Liver (tissue), 9 donors: Measurements from ENCODE around the gene ZNF79. TPM values are rescaled to one million over a fixed set of nuclear protein-coding genes. Genes with fewer than 3 reads are reported as not detected.

Experiments
- DNase-seq: peaks from one replicate; pipeline ENCODE4 v3.0.0-alpha.2; 2017; ENCODE audit warnings: low spot score
- H3K27ac ChIP-seq, 2 donors: one replicate each; pipeline ENCODE4 v1.7.0; 2013; ENCODE audit warnings: inconsistent platforms in 2 of 2, low read length in 2 of 2, control low read depth in 1 of 2, low read depth in 1 of 2, mild to moderate bottlenecking in 1 of 2
- H3K27me3 ChIP-seq, 4 donors: one replicate each; pipeline versions ENCODE4 v1.6.1 to v1.7.0; 2013; ENCODE audit warnings: low read length in 3 of 4, inconsistent platforms in 1 of 4, mild to moderate bottlenecking in 1 of 4, moderate library complexity in 1 of 4; ENCODE audit not compliant: control insufficient read depth in 4 of 4, insufficient read depth in 4 of 4
- H3K36me3 ChIP-seq, 4 donors: one replicate each; pipeline versions ENCODE4 v1.6.1 to v1.7.0; 2013; ENCODE audit warnings: low read length in 3 of 4, mild to moderate bottlenecking in 3 of 4, low read depth in 1 of 4, moderate library complexity in 1 of 4; ENCODE audit not compliant: control insufficient read depth in 4 of 4, insufficient read depth in 3 of 4
- H3K4me1 ChIP-seq, 4 donors: one replicate each; pipeline versions ENCODE4 v1.6.1 to v1.7.0; 2013; ENCODE audit warnings: low read length in 3 of 4, mild to moderate bottlenecking in 3 of 4, moderate library complexity in 1 of 4; ENCODE audit not compliant: control insufficient read depth in 4 of 4, insufficient read depth in 4 of 4
- H3K4me3 ChIP-seq, 3 donors: one replicate each; pipeline versions ENCODE4 v1.6.1 to v1.7.0; 2013; ENCODE audit warnings: low read length in 3 of 3, control low read depth in 1 of 3, low read depth in 1 of 3, mild to moderate bottlenecking in 1 of 3
- H3K9ac ChIP-seq, 2 donors: one replicate each; pipeline ENCODE4 v1.7.0; 2013; ENCODE audit warnings: low read length in 2 of 2, mild to moderate bottlenecking in 2 of 2, moderate library complexity in 2 of 2, control low read depth in 1 of 2, low read depth in 1 of 2
- H3K9me3 ChIP-seq, 4 donors: one replicate each; pipeline versions ENCODE4 v1.6.1 to v1.7.0; 2013; ENCODE audit warnings: low read length in 3 of 4; ENCODE audit not compliant: control insufficient read depth in 4 of 4
- ATF3 ChIP-seq: IDR thresholded peaks from 2 replicates; pipeline ENCODE4 v1.6.1; 2016; ENCODE audit warnings: antibody characterized with exemption
- FOXA1 ChIP-seq: IDR thresholded peaks from 2 replicates; pipeline ENCODE4 v1.6.1; 2016; ENCODE audit warnings: antibody characterized with exemption
- GABPA ChIP-seq, 2 donors: IDR thresholded peaks in 1 of 2; conservative IDR thresholded peaks in 1 of 2; 2 replicates each; pipeline ENCODE4 v1.6.1; 2016; ENCODE audit warnings: antibody characterized with exemption in 2 of 2, mild to moderate bottlenecking in 1 of 2, moderate library complexity in 1 of 2
- HNF4A ChIP-seq, 2 donors: conservative IDR thresholded peaks; 2 replicates each; pipeline ENCODE4 v1.6.1; 2016; ENCODE audit warnings: antibody characterized with exemption in 2 of 2, mild to moderate bottlenecking in 2 of 2
- JUND ChIP-seq, 2 donors: IDR thresholded peaks; 2 replicates each; pipeline ENCODE4 v1.6.1; 2016; ENCODE audit warnings: antibody characterized with exemption in 2 of 2
- RAD21 ChIP-seq, 2 donors: IDR thresholded peaks; 2 replicates each; pipeline ENCODE4 v1.6.1; 2016; ENCODE audit warnings: antibody characterized with exemption in 2 of 2, mild to moderate bottlenecking in 2 of 2
- REST ChIP-seq: IDR thresholded peaks from 2 replicates; pipeline ENCODE4 v1.6.1; 2016; ENCODE audit warnings: antibody characterized with exemption, mild to moderate bottlenecking
- RXRA ChIP-seq, 2 donors: IDR thresholded peaks; 2 replicates each; pipeline ENCODE4 v1.6.1; 2017 to 2018; ENCODE audit warnings: antibody characterized with exemption in 2 of 2, mild to moderate bottlenecking in 1 of 2
- TAF1 ChIP-seq: conservative IDR thresholded peaks from 2 replicates; pipeline ENCODE4 v1.6.1; 2016; ENCODE audit warnings: antibody characterized with exemption, mild to moderate bottlenecking
- ZBTB33 ChIP-seq: IDR thresholded peaks from 2 replicates; pipeline ENCODE4 v1.6.1; 2016; ENCODE audit warnings: antibody characterized with exemption
- WGBS: extraction: QIAGEN DNeasy Blood & Tissue Kit; methylation state at CpG from one replicate; pipeline ENCODE4 v1.1.7; 2013; 5-methylcytosine and 5-hydroxymethylcytosine counted together
- polyA plus RNA-seq, 2 donors: library from polyadenylated mRNA; stranded (reverse) in 1 of 2; unstranded in 1 of 2; fragments of 200-250 nt in 1 of 2; fragments of >200 nt in 1 of 2; fragmentation: Nextera tagmentation in 1 of 2; extraction: Ambion mirVana in 1 of 2; gene quantifications; one replicate each; pipeline versions ENCODE4 v1.2.1 to v1.2.3, GENCODE V29; 2013 to 2015
- total RNA-seq, 2 donors: library from RNA; depleted of rRNA; stranded (reverse); fragments of >200 nt; gene quantifications; one replicate each; pipeline ENCODE4 v1.2.3, GENCODE V29; 2014
- TF ChIP-seq, protein P1 (sequence below): IDR thresholded peaks from 2 replicates; pipeline ENCODE4 v1.6.1; 2016; ENCODE audit warnings: antibody characterized with exemption
- donor health status: healthy.
- donor health status: healthy.
- donor health status: healthy.
- donor health status: healthy.
- donor health status: healthy.

The ZNF79 gene
- total and polyA plus RNA-seq, 4 donors = 2.2 to 6.9 (median 4.2) TPM

- no peak overlapping the region for H3K27ac ChIP-seq
These were observed 1.9 kb upstream of the ZNF79 start for GRCh38 chr9:127422133-127422782.

GRCh38 chr9:127422787-127423186 lies 1.4 kb upstream of the ZNF79 start:
- H3K9ac ChIP-seq = peak overlapping the region in 1 of 2 donors; percentile 88
- no peak for TF ChIP-seq HNF4A (conservative IDR thresholded peaks at IDR 0.05)
- TF ChIP-seq JUND (IDR thresholded peaks at IDR 0.05) = no peak
- TF ChIP-seq ZBTB33 = no peak
- TF ChIP-seq TAF1 = no peak
- TF ChIP-seq RXRA (IDR thresholded peaks at IDR 0.05) = no peak
- TF ChIP-seq REST = no peak
- no peak for TF ChIP-seq FOXA1
- H3K4me1 ChIP-seq = peaks cover 5 to 42% (median 36%) of the 10 kb centered on the region in 4 donors
- H3K27ac ChIP-seq = no peak overlapping the region
- WGBS = 66% methylated on average over 6 of the region's 6 CpGs
- no peaks in the 10 kb centered on the region for H3K27me3 ChIP-seq
- H3K4me3 ChIP-seq = peak overlapping the region; percentile 89 to 95 (median 92)
- H3K36me3 ChIP-seq = no peaks in the 10 kb centered on the region
- no peaks in the 10 kb centered on the region for H3K9me3 ChIP-seq
- no peak for DNase-seq

More at GRCh38 chr9:127422133-127422782, 1.9 kb upstream of the ZNF79 start:
- H3K4me1 ChIP-seq = peaks cover 5 to 42% (median 36%) of the 10 kb centered on the region in 4 donors
- TF ChIP-seq GABPA (IDR thresholded peaks at IDR 0.05 in 1 of 2, conservative IDR thresholded peaks at IDR 0.05 in 1 of 2) (no peak), HNF4A (conservative IDR thresholded peaks at IDR 0.05) (no peak), ATF3 (no peak), RAD21 (IDR thresholded peaks at IDR 0.05) (no peak), RXRA (IDR thresholded peaks at IDR 0.05) (peak in 1 of 2 donors; percentile 28)
- no peak overlapping the region for H3K4me3 ChIP-seq
- DNase-seq = no peak
- H3K9me3 ChIP-seq = no peaks in the 10 kb centered on the region
- 65% methylated on average over 10 of the region's 10 CpGs for WGBS
- no peaks in the 10 kb centered on the region for H3K27me3 ChIP-seq
- H3K9ac ChIP-seq = no peak overlapping the region
- H3K36me3 ChIP-seq = no peaks in the 10 kb centered on the region

DNA sequence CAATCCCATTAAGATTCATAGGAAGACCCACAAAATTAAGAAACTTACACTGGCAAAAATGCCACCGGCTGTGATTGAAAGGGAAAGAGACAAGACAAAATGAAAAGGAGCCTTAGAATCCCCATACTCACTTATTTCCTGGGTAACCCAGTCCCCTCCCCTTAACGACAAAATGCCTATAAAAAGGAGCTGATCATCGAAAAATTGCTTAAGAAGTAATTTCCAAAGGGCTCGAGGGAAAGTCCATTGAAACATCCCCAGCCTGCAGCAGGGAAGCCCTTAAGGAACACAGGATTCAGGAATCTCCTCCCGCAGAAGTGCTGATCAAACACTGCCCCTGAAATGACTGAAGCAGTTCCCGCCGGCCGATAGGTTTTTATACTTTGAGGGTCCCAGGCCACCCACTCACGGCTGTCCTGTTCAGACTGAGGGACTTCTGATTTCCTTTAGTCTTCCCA lies 677 bp upstream of the ZNF79 start:
- H3K4me1 ChIP-seq = peaks cover 5 to 42% (median 36%) of the 10 kb centered on the region in 4 donors

More for the DNA sequence above, 677 bp upstream of the ZNF79 start:
- Histone ChIP-seq H3K27ac (peak overlapping the region; percentile 74 to 88), H3K27me3 (no peaks in the 10 kb centered on the region), H3K9ac (peak overlapping the region; percentile 88 to 98), H3K4me3 (peak overlapping the region; percentile 89 to 95 (median 92)), H3K36me3 (peaks cover 0 to 1% (median under 1%) of the 10 kb centered on the region in 4 donors), H3K9me3 (no peaks in the 10 kb centered on the region)
- WGBS = 2% methylated on average over 9 of the region's 9 CpGs
- TF ChIP-seq, protein P1, sequence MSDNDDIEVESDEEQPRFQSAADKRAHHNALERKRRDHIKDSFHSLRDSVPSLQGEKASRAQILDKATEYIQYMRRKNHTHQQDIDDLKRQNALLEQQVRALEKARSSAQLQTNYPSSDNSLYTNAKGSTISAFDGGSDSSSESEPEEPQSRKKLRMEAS = no peak
- TF ChIP-seq FOXA1 = no peak
- DNase-seq = no peak
